Nephron (organoid): ENCODE results near the gene CNOT1.

Experiments
- H3K27ac Mint-ChIP-seq, 3 experiments: 2 replicates each; pipeline ENCODE4 v1.8.0; 2020; ENCODE audit warnings: mixed read lengths in 3 of 3, mild to moderate bottlenecking in 2 of 3, moderate library complexity in 1 of 3
- H3K27me3 Mint-ChIP-seq: 2 replicates; pipeline ENCODE4 v1.8.0; 2021; ENCODE audit warnings: low read depth, mild to moderate bottlenecking, moderate library complexity, mixed read lengths
- H3K36me3 Mint-ChIP-seq: 2 replicates; pipeline ENCODE4 v1.8.0; 2020; ENCODE audit warnings: low read depth, mixed read lengths
- H3K4me1 Mint-ChIP-seq: 2 replicates; pipeline ENCODE4 v1.8.0; 2020; ENCODE audit warnings: mixed read lengths
- H3K4me3 Mint-ChIP-seq, 3 experiments: 2 replicates each; pipeline ENCODE4 v1.8.0; 2020; ENCODE audit warnings: mild to moderate bottlenecking in 3 of 3, mixed read lengths in 3 of 3, moderate library complexity in 2 of 3
- H3K9me3 Mint-ChIP-seq: 2 replicates; pipeline ENCODE4 v1.8.0; 2020; ENCODE audit warnings: mixed read lengths
- CTCF ChIP-seq, 3 experiments: fragments of 200-600 bp; sonication (generic); IDR thresholded peaks; one replicate each; pipeline ENCODE4 v1.5.0; 2021; ENCODE audit warnings: antibody characterized with exemption in 3 of 3; ENCODE audit not compliant: unreplicated experiment in 3 of 3

Gene CNOT1

GRCh38 chr16:58629733-58630640 lies at the start of gene CNOT1:
TSS of gene CNOT1 (minus strand) at chr16:58629826. CDS start at chr16:58599337, 30,489 bp downstream.
- Mint-ChIP-seq H3K36me3 (peaks cover under 1% of the 10 kb centered on the region), H3K4me3 (peak within 1 kb of the TSS; percentile 95 to 100 (median 99)), H3K27ac (peak within 1 kb of the TSS; percentile 99 to 100 (median 99)), H3K9me3 (no peaks in the 10 kb centered on the region), H3K27me3 (no peaks in the 10 kb centered on the region), H3K4me1 (peaks cover 7% of the 10 kb centered on the region)
- no peak for TF ChIP-seq CTCF (IDR thresholded peaks at IDR 0.05; ENCODE audit: unreplicated experiment in 3 of 3)

- H3K9me3 Mint-ChIP-seq, result no peaks in the 10 kb centered on the region
Measured at GRCh38 chr16:58678716-58679115, 49.1 kb upstream of the CNOT1 start.

GRCh38 chr16:58678269-58678668 lies 48.6 kb upstream of the CNOT1 start:
- Mint-ChIP-seq H3K27ac (no peak overlapping the region), H3K4me1 (peaks cover under 1% of the 10 kb centered on the region), H3K36me3 (peaks cover 13% of the 10 kb centered on the region), H3K9me3 (no peaks in the 10 kb centered on the region), H3K27me3 (no peaks in the 10 kb centered on the region), H3K4me3 (no peak overlapping the region)
- TF ChIP-seq CTCF (IDR thresholded peaks at IDR 0.05; ENCODE audit: unreplicated experiment in 3 of 3), result no peak

More at GRCh38 chr16:58678716-58679115, 49.1 kb upstream of the CNOT1 start:
- Mint-ChIP-seq H3K4me1 (peaks cover 5% of the 10 kb centered on the region), H3K36me3 (peaks cover 13% of the 10 kb centered on the region), H3K27me3 (no peaks in the 10 kb centered on the region), H3K4me3 (no peak overlapping the region), H3K27ac (no peak overlapping the region)
- no peak for TF ChIP-seq CTCF (IDR thresholded peaks at IDR 0.05; ENCODE audit: unreplicated experiment in 3 of 3)

GRCh38 chr16:58670946-58671583 lies 41.4 kb upstream of the CNOT1 start:
- Mint-ChIP-seq H3K4me3 (no peak overlapping the region), H3K36me3 (peaks cover 35% of the 10 kb centered on the region), H3K9me3 (no peaks in the 10 kb centered on the region), H3K27ac (no peak overlapping the region), H3K27me3 (no peaks in the 10 kb centered on the region), H3K4me1 (no peaks in the 10 kb centered on the region)
- no peak for TF ChIP-seq CTCF (IDR thresholded peaks at IDR 0.05; ENCODE audit: unreplicated experiment in 3 of 3)

- H3K36me3 Mint-ChIP-seq, result peaks cover 31% of the 10 kb centered on the region
- no peak for TF ChIP-seq CTCF (IDR thresholded peaks at IDR 0.05; ENCODE audit: unreplicated experiment in 3 of 3)
- no peak overlapping the region for H3K27ac Mint-ChIP-seq
- no peaks in the 10 kb centered on the region for H3K9me3 Mint-ChIP-seq
- H3K4me1 Mint-ChIP-seq, result no peaks in the 10 kb centered on the region
- H3K27me3 Mint-ChIP-seq, result no peaks in the 10 kb centered on the region
- H3K4me3 Mint-ChIP-seq, result no peak overlapping the region
Measured at GRCh38 chr16:58670177-58670576, 40.6 kb upstream of the CNOT1 start.
